GM18519 (cell line): Measurements from ENCODE around the gene EFCAB13.

Experiments used
- ATAC-seq: cut with Tn5 transposase; IDR thresholded peaks from one replicate; pipeline ENCODE4 v1.9.1; 2021; ENCODE audit warnings: mild to moderate bottlenecking, moderate library complexity; ENCODE audit not compliant: unreplicated experiment, low FRiP score

EFCAB13 gene, protein sequence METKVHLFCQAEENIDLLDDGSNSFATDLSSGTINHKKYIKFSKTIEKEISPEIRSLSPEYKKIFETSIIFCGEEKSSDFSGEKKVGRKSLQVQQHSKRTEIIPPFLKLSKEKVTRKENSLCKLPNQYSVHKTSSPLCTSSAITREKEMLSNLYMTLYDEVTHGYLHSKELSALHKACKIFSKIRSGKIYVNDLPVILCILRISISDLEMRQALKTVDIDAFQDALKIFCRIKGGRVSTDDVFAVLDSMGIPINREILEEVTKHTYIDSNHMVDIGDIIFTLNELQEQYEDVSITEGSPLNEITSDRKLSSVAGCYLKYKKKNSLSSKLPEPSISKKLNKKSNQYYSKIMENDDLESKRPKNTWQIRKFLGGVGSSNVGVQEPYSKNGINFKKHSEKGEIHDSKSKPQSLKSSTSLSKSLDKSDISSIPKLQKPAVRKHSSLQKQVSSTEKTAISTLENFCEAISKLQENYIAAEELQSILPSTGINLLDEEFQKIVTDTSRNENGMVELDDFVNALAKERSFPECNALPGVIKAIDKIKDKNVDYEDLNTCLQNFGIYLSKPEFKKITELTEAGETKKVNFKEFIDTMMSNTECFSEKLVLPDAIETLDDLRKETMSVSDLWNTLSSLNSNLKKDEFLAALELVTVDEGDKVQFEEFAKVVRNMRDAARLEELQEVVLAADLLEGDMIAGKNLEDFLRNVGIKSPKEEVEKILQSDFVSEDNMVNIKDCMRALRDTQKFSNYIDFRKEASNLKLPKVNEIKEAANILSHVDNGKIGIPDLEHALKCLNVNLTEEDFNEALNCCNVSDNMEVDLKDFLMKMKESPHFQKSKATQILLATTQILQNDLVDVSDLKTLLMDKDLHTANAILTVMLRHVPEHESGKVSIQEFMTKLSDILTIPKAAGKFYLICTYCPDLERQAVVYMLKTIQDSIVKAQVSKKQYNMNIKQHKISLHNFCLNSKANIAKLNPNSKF

GRCh38 chr17:47323382-47324223 lies at the start of gene EFCAB13:
Gene EFCAB13, plus strand, starts transcription at chr17:47323955. Its CDS starts 4,399 bp downstream, at chr17:47328354.
- ATAC-seq = peak; percentile 73

- ATAC-seq = no peak
These were observed 49.3 kb upstream of the EFCAB13 start for GRCh38 chr17:47274319-47275069.

GRCh38 chr17:47275245-47275984 lies 48.3 kb upstream of the EFCAB13 start:
- no peak for ATAC-seq

GRCh38 chr17:47276444-47276843 lies 47.3 kb upstream of the EFCAB13 start:
- no peak for ATAC-seq

DNA sequence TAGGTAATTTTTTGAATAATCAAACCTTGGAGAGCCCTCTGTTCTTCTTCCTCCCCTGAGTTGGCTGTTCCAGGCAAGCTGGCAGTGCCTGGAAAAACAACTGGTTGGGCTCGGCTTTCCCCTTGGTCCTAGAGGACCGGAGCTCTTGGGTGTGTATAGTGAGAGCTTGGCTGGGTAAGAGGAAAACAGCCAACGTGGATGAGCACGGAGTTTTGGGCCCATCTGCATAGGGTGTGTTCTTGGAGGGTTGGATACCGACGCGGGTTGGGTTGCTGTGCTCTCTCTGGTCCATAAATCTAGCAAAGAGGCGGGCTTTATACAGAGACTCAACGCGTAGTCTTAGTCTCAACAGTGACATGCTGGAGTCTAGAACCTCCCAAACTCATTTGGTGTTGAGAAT lies 46.9 kb upstream of the EFCAB13 start:
- ATAC-seq = no peak

DNA sequence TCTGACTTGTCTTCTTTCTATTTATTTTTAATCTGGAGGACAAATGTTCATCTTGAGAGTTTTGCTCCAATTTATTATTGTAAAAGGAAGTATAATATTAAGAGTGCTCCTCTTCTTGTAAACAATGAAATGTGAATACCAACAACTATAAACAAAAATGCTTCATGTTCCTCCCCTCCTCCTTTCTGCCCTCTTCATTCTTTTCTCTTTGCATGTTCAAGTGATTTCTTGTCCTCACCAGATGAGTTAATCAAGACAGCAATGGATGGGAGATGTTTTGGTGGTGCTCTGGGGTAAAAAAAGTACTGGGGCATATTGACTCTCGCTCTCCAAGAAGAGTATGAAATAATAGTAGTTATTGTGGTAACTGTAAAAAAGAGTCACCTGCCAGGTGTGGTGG lies 45.8 kb upstream of the EFCAB13 start:
- no peak for ATAC-seq

- no peak for ATAC-seq
These were observed 45.2 kb upstream of the EFCAB13 start for GRCh38 chr17:47278561-47278960.

DNA sequence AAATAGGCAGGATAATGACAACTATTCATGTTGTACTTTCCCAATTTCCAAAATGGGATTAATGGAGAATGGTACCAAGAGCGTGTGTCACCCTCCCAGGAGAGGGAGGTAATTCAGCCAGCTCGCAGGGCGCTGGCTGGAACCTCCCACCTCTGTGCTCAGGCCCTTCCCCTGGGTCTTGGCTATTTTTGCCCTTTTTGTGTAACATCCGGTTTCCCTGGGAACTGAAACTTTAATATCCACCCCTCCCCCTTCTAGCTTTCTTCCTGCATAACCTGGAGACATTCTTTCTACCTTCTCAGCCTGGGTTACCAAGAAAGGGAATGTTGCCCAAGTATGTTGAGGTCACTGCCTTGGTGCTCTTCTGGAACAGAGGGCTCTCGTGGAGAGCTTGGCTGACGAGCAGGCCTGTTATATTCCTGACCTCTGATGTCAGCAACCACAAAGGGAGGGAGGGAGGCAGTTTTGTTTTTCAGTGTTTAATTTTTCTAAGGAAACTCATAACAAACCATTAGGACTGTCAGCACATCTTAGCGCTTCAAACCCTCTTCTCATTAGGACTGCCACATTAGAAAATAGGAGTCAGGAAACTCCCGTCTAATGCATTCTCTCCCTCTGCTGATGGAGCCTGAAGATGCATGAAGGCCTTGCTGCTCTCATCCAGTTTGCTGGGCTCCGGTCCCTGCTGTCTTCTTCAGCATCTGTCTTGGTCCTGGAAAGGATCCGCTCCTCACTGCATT lies 44.5 kb upstream of the EFCAB13 start:
- ATAC-seq = no peak

- ATAC-seq = no peak
These were observed 43.5 kb upstream of the EFCAB13 start for GRCh38 chr17:47280072-47280811.

- no peak for ATAC-seq
These were observed 42.5 kb upstream of the EFCAB13 start for GRCh38 chr17:47281216-47281615.

DNA sequence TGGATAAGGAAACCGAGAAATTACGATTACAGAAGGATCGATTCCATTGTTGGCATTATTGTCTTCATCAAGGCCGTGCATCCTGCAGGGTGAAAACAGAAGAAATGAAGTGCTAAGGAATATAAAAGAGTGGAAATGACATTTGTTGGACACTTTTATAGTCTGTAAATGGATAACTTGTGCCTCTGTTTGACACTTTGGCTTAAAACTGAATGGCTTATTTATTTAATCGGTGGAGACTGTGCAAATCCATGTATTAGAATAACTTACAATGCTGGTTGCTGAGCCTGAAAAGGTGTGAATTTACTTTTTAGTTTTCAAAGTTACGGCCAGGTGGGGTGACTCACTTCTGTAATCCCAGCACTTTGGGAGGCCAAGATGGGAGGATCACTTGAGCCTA lies 38.8 kb upstream of the EFCAB13 start:
- no peak for ATAC-seq

- ATAC-seq = peak; percentile 63
These were observed 37.4 kb upstream of the EFCAB13 start for GRCh38 chr17:47286198-47286914.

DNA sequence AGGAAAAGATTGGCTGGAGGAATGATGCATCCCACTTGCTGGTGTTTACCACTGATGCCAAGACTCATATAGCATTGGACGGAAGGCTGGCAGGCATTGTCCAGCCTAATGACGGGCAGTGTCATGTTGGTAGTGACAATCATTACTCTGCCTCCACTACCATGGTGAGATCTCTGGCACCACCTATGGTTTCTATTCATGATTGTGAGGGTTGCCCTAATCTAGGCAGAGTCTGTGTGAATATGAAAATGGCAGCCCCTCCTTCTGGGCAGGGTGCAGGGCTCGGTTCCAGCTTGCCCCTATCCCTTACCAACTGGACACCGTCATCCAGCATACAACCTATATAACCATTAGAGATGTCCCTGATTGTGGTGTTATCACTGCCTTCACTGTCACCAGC lies 36.7 kb upstream of the EFCAB13 start:
- no peak for ATAC-seq

- no peak for ATAC-seq
These were observed 36.1 kb upstream of the EFCAB13 start for GRCh38 chr17:47287639-47288038.

GRCh38 chr17:47288531-47289116 lies 35.1 kb upstream of the EFCAB13 start:
- no peak for ATAC-seq

DNA sequence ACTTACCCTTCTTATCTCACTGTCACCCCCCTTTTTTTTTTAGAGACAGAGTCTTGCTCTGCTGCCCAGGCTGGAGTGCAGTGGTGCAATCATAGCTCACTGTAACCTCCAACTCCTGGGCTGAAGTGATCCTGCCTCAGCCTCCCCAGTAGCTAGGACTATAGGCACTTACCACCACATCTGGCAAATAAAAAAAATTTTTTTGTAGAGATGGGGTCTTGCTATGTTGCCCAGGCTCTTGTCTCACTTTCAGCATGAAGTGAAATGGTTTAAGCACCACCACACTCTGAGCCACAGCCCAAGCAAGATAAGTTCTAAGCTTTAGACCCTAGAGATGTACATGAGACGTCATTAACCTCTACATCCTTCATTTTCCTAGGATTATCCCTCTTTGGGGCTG lies 34.5 kb upstream of the EFCAB13 start:
- ATAC-seq = no peak

DNA sequence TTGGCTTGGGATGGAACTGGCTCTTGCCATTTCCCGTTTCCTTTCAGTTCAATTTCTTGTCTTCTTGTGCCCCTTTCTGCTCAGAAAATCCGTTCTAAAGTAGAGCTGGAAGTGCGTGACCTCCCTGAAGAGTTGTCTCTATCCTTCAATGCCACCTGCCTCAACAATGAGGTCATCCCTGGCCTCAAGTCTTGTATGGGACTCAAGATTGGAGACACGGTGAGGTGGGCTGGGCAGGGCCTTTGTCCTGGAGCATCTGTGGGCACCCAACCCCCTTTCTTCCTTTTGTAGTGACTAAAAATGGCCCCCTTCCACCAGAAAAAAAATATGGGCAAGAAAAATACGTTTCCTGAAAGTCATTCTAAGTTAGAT lies 32.9 kb upstream of the EFCAB13 start:
- no peak for ATAC-seq
